ENCODE measurements around the gene WLS.

- TF ChIP-seq POLR2A (IDR thresholded peaks at IDR 0.05) (no peak), CTCF (IDR thresholded peaks at IDR 0.05) (no peak)
These were observed 32.7 kb downstream of the WLS start for GRCh38 chr1:68199603-68200002.

All from lower leg skin (tissue), 3 donors.